ENCODE data around the gene MRPL54. TPM values are rescaled to one million over a fixed set of nuclear protein-coding genes. Genes with fewer than 3 reads are reported as not detected.

MRPL54 gene
- total RNA-seq, 2 donors from 2014 or later, result 38.1 to 38.9 TPM

GRCh38 chr19:3722443-3723109, 39.9 kb upstream of the MRPL54 start:
- Histone ChIP-seq H3K36me3 (ENCODE audit: control insufficient read depth, insufficient read depth, low read length) (no peaks in the 10 kb centered on the region), H3K4me3 (ENCODE audit: low read length) (peak overlapping the region; percentile 76), H3K27me3 (ENCODE audit: control insufficient read depth, insufficient read depth, low read length, poor library complexity, severe bottlenecking) (peaks cover 7% of the 10 kb centered on the region), H3K9ac (ENCODE audit: extremely low read depth, low read length, poor library complexity, severe bottlenecking) (no peak overlapping the region), H3K27ac (ENCODE audit: low read depth, low read length) (no peak overlapping the region), H3K9me3 (ENCODE audit: control insufficient read depth, low read length) (no peaks in the 10 kb centered on the region), H3K4me1 (ENCODE audit: control insufficient read depth, insufficient read depth, low read length) (no peaks in the 10 kb centered on the region)
- no peak for TF ChIP-seq CTCF (conservative IDR thresholded peaks at IDR 0.05)
- H3K27ac Mint-ChIP-seq, result no peak overlapping the region
- peak; percentile 94 for DNase-seq
- H3K9me3 Mint-ChIP-seq, result no peaks in the 10 kb centered on the region
- H3K4me1 Mint-ChIP-seq, result peaks cover 4% of the 10 kb centered on the region
- peaks cover 12% of the 10 kb centered on the region for H3K27me3 Mint-ChIP-seq (ENCODE audit: insufficient read depth)
- H3K4me3 Mint-ChIP-seq, result peak overlapping the region; percentile 63
- 2 to 15% methylated on average over 5 to 25 of the region's 30 CpGs for WGBS, 2 experiments (ENCODE audit: insufficient coverage in 1 of 2, insufficient read length in 1 of 2)
- H3K36me3 Mint-ChIP-seq (ENCODE audit: low read depth), result no peaks in the 10 kb centered on the region

- Histone ChIP-seq H3K27me3 (ENCODE audit: control insufficient read depth, insufficient read depth, low read length, poor library complexity, severe bottlenecking) (peaks cover 7% of the 10 kb centered on the region), H3K27ac (ENCODE audit: low read depth, low read length) (no peak overlapping the region), H3K9ac (ENCODE audit: extremely low read depth, low read length, poor library complexity, severe bottlenecking) (no peak overlapping the region), H3K36me3 (ENCODE audit: control insufficient read depth, insufficient read depth, low read length) (no peaks in the 10 kb centered on the region), H3K9me3 (ENCODE audit: control insufficient read depth, low read length) (no peaks in the 10 kb centered on the region), H3K4me1 (ENCODE audit: control insufficient read depth, insufficient read depth, low read length) (no peaks in the 10 kb centered on the region), H3K4me3 (ENCODE audit: low read length) (no peak overlapping the region)
- Mint-ChIP-seq H3K4me1 (peaks cover 4% of the 10 kb centered on the region), H3K9me3 (no peaks in the 10 kb centered on the region), H3K36me3 (ENCODE audit: low read depth) (no peaks in the 10 kb centered on the region), H3K27ac (no peak overlapping the region), H3K27me3 (ENCODE audit: insufficient read depth) (peaks cover 12% of the 10 kb centered on the region), H3K4me3 (peak overlapping the region; percentile 63)
- no peak for DNase-seq
- no peak for TF ChIP-seq CTCF (conservative IDR thresholded peaks at IDR 0.05)
- 78 to 80% methylated on average over 2 to 3 of the region's 5 CpGs for WGBS, 2 experiments (ENCODE audit: insufficient coverage in 1 of 2, insufficient read length in 1 of 2)
Observed at GRCh38 chr19:3723110-3723488, 39.4 kb upstream of the MRPL54 start.

GRCh38 chr19:3723883-3724282, 38.6 kb upstream of the MRPL54 start:
- Mint-ChIP-seq H3K4me3 (no peak overlapping the region), H3K4me1 (peaks cover 4% of the 10 kb centered on the region), H3K36me3 (ENCODE audit: low read depth) (no peaks in the 10 kb centered on the region), H3K27ac (no peak overlapping the region), H3K27me3 (ENCODE audit: insufficient read depth) (peaks cover 12% of the 10 kb centered on the region), H3K9me3 (no peaks in the 10 kb centered on the region)
- no peak for DNase-seq
- WGBS, 2 experiments (ENCODE audit: insufficient coverage in 1 of 2, insufficient read length in 1 of 2), result 50 to 54% methylated on average over 2 to 8 of the region's 8 CpGs
- H3K4me1 ChIP-seq (ENCODE audit: control insufficient read depth, insufficient read depth, low read length), result no peaks in the 10 kb centered on the region
- H3K9me3 ChIP-seq (ENCODE audit: control insufficient read depth, low read length), result no peaks in the 10 kb centered on the region
- H3K27ac ChIP-seq (ENCODE audit: low read depth, low read length), result no peak overlapping the region
- no peak for TF ChIP-seq CTCF (conservative IDR thresholded peaks at IDR 0.05)
- H3K4me3 ChIP-seq (ENCODE audit: low read length), result no peak overlapping the region
- no peak overlapping the region for H3K9ac ChIP-seq (ENCODE audit: extremely low read depth, low read length, poor library complexity, severe bottlenecking)
- peaks cover 7% of the 10 kb centered on the region for H3K27me3 ChIP-seq (ENCODE audit: control insufficient read depth, insufficient read depth, low read length, poor library complexity, severe bottlenecking)
- no peaks in the 10 kb centered on the region for H3K36me3 ChIP-seq (ENCODE audit: control insufficient read depth, insufficient read depth, low read length)

Data from endodermal cell (in vitro differentiated cells).